ENCODE results near the gene COQ2. TPM values are rescaled to one million over a fixed set of nuclear protein-coding genes. Genes with fewer than 3 reads are reported as not detected.
A peak's percentile ranks its signal among the peaks of the same experiment; 100 is the strongest.

The COQ2 gene
- total and polyA plus RNA-seq, 5 donors from 2014 or later, result 3.9 to 8.8 (median 7.9) TPM

- peak in 1 of 3 donors; percentile 51 for DNase-seq
- ATAC-seq (ENCODE audit: low read depth in 2 of 2), result no peak
- Histone ChIP-seq H3K27me3 (ENCODE audit: control insufficient read depth, insufficient read depth, low read length) (no peaks in the 10 kb centered on the region), H3K9me3 (ENCODE audit: control insufficient read depth in 2 of 2, low read length in 2 of 2) (no peaks in the 10 kb centered on the region), H3K36me3 (ENCODE audit: control insufficient read depth, insufficient read depth, low read length) (peaks cover 58% of the 10 kb centered on the region), H3K27ac (ENCODE audit: insufficient read depth, low read length, poor library complexity, severe bottlenecking) (no peak overlapping the region), H3K4me1 (ENCODE audit: control insufficient read depth, insufficient read depth, low read length, poor library complexity, severe bottlenecking) (no peaks in the 10 kb centered on the region), H3K4me3 (ENCODE audit: low read depth, low read length) (no peak overlapping the region)
- Mint-ChIP-seq H3K27me3 (no peaks in the 10 kb centered on the region), H3K4me1 (peaks cover 13 to 27% (median 17%) of the 10 kb centered on the region in 4 donors), H3K4me3 (no peak overlapping the region), H3K9me3 (no peaks in the 10 kb centered on the region), H3K27ac (peak overlapping the region in 2 of 3 donors; percentile 63 to 81), H3K36me3 (peaks cover 57% of the 10 kb centered on the region)
Observed at GRCh38 chr4:83320548-83320947, 36.0 kb upstream of the COQ2 start.

GRCh38 chr4:83318666-83319065, 34.1 kb upstream of the COQ2 start:
- Mint-ChIP-seq H3K9me3 (no peaks in the 10 kb centered on the region), H3K27ac (peak overlapping the region in 2 of 3 donors; percentile 60 to 74), H3K4me1 (peaks cover 9 to 27% (median 11%) of the 10 kb centered on the region in 4 donors), H3K36me3 (peaks cover 56% of the 10 kb centered on the region), H3K27me3 (no peaks in the 10 kb centered on the region), H3K4me3 (no peak overlapping the region)
- Histone ChIP-seq H3K27me3 (ENCODE audit: control insufficient read depth, insufficient read depth, low read length) (no peaks in the 10 kb centered on the region), H3K9me3 (ENCODE audit: control insufficient read depth in 2 of 2, low read length in 2 of 2) (no peaks in the 10 kb centered on the region), H3K4me3 (ENCODE audit: low read depth, low read length) (no peak overlapping the region), H3K4me1 (ENCODE audit: control insufficient read depth, insufficient read depth, low read length, poor library complexity, severe bottlenecking) (no peaks in the 10 kb centered on the region), H3K27ac (ENCODE audit: insufficient read depth, low read length, poor library complexity, severe bottlenecking) (no peak overlapping the region), H3K36me3 (ENCODE audit: control insufficient read depth, insufficient read depth, low read length) (peaks cover 58% of the 10 kb centered on the region)
- ATAC-seq (ENCODE audit: low read depth in 2 of 2) (no peak), DNase-seq (no peak)

DNA sequence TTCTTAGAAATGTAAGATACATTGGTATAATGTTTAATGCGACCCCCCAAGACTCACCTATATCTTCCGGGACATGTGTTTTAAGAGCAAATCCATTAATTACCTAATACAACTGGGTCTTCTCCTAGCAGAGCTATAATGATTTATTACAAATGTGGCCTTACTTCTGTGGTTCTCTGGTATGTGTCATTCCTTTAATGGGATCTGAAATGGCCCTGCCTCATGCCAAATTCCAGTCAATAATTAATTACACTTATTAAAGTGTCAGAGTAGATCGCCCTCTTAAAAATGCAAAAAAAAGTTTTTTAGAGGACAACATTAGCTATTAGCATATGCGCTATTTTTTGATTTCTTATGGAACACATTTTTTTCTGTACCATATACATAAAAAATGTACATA, 33.1 kb upstream of the COQ2 start:
- peaks cover 56% of the 10 kb centered on the region for H3K36me3 Mint-ChIP-seq
- Histone ChIP-seq H3K27me3 (ENCODE audit: control insufficient read depth, insufficient read depth, low read length) (no peaks in the 10 kb centered on the region), H3K9me3 (ENCODE audit: control insufficient read depth in 2 of 2, low read length in 2 of 2) (no peaks in the 10 kb centered on the region), H3K4me1 (ENCODE audit: control insufficient read depth, insufficient read depth, low read length, poor library complexity, severe bottlenecking) (no peaks in the 10 kb centered on the region), H3K4me3 (ENCODE audit: low read depth, low read length) (no peak overlapping the region), H3K27ac (ENCODE audit: insufficient read depth, low read length, poor library complexity, severe bottlenecking) (no peak overlapping the region), H3K36me3 (ENCODE audit: control insufficient read depth, insufficient read depth, low read length) (peaks cover 53% of the 10 kb centered on the region)
- H3K27me3 Mint-ChIP-seq, result no peaks in the 10 kb centered on the region
- no peak overlapping the region for H3K4me3 Mint-ChIP-seq
- peaks cover 5 to 17% (median 6%) of the 10 kb centered on the region in 4 donors for H3K4me1 Mint-ChIP-seq
- ATAC-seq (ENCODE audit: low read depth in 2 of 2), result no peak
- H3K9me3 Mint-ChIP-seq, result no peaks in the 10 kb centered on the region
- DNase-seq, result no peak
- no peak overlapping the region for H3K27ac Mint-ChIP-seq

- Histone ChIP-seq H3K27me3 (ENCODE audit: control insufficient read depth, insufficient read depth, low read length) (no peaks in the 10 kb centered on the region), H3K9me3 (ENCODE audit: control insufficient read depth in 2 of 2, low read length in 2 of 2) (no peaks in the 10 kb centered on the region), H3K4me3 (ENCODE audit: low read depth, low read length) (no peak overlapping the region), H3K36me3 (ENCODE audit: control insufficient read depth, insufficient read depth, low read length) (peaks cover 50% of the 10 kb centered on the region), H3K27ac (ENCODE audit: insufficient read depth, low read length, poor library complexity, severe bottlenecking) (no peak overlapping the region), H3K4me1 (ENCODE audit: control insufficient read depth, insufficient read depth, low read length, poor library complexity, severe bottlenecking) (no peaks in the 10 kb centered on the region)
- DNase-seq (no peak), ATAC-seq (ENCODE audit: low read depth in 2 of 2) (no peak)
- Mint-ChIP-seq H3K4me1 (peaks cover 2 to 14% (median 5%) of the 10 kb centered on the region in 4 donors), H3K36me3 (peaks cover 54% of the 10 kb centered on the region), H3K27me3 (no peaks in the 10 kb centered on the region), H3K4me3 (no peak overlapping the region), H3K9me3 (no peaks in the 10 kb centered on the region), H3K27ac (no peak overlapping the region)
Observed at GRCh38 chr4:83316459-83317165, 32.0 kb upstream of the COQ2 start.

DNA sequence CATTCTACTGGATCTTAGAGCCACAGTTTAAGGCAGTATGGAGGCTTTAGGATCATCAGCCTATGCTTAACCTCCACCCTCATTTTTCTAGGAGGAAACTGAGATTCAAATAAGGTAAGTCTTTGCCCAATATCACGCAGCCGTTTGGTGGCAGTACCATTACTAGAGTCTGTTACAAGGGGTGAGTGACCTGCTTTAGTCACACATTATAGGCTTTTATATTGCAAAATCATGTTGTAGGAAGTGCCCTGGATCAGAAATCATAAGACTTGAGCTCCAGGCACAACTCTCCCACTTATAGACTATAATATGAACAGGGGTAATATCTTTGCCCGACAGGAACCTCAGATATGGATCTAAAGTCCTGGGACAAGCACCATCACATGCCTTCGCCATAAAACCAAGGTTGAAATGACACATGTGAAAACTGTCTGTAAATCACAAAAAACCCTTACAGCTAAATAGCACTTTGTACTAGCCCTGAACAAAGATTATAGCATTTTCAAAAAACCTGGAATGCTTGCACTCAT, 30.8 kb upstream of the COQ2 start:
- no peak overlapping the region for H3K27ac ChIP-seq (ENCODE audit: insufficient read depth, low read length, poor library complexity, severe bottlenecking)
- no peaks in the 10 kb centered on the region for H3K27me3 ChIP-seq (ENCODE audit: control insufficient read depth, insufficient read depth, low read length)
- H3K4me1 ChIP-seq (ENCODE audit: control insufficient read depth, insufficient read depth, low read length, poor library complexity, severe bottlenecking), result no peaks in the 10 kb centered on the region
- no peaks in the 10 kb centered on the region for H3K27me3 Mint-ChIP-seq
- H3K36me3 Mint-ChIP-seq, result peaks cover 50% of the 10 kb centered on the region
- no peak overlapping the region for H3K4me3 Mint-ChIP-seq
- peaks cover 47% of the 10 kb centered on the region for H3K36me3 ChIP-seq (ENCODE audit: control insufficient read depth, insufficient read depth, low read length)
- H3K9me3 Mint-ChIP-seq, result no peaks in the 10 kb centered on the region
- H3K9me3 ChIP-seq (ENCODE audit: control insufficient read depth in 2 of 2, low read length in 2 of 2), result no peaks in the 10 kb centered on the region
- H3K4me3 ChIP-seq (ENCODE audit: low read depth, low read length), result no peak overlapping the region
- H3K27ac Mint-ChIP-seq, result no peak overlapping the region
- H3K4me1 Mint-ChIP-seq, result peaks cover 0 to 8% (median 0%) of the 10 kb centered on the region in 4 donors
- no peak for DNase-seq
- ATAC-seq (ENCODE audit: low read depth in 2 of 2), result no peak

GRCh38 chr4:83308672-83309071, 24.1 kb upstream of the COQ2 start:
- Mint-ChIP-seq H3K27ac (no peak overlapping the region), H3K9me3 (no peaks in the 10 kb centered on the region), H3K4me1 (peaks cover 0 to 5% (median 0%) of the 10 kb centered on the region in 4 donors), H3K27me3 (no peaks in the 10 kb centered on the region), H3K36me3 (peaks cover 60% of the 10 kb centered on the region), H3K4me3 (no peak overlapping the region)
- ATAC-seq (ENCODE audit: low read depth in 2 of 2) (no peak), DNase-seq (no peak)
- no peak overlapping the region for H3K27ac ChIP-seq (ENCODE audit: insufficient read depth, low read length, poor library complexity, severe bottlenecking)
- H3K36me3 ChIP-seq (ENCODE audit: control insufficient read depth, insufficient read depth, low read length), result peaks cover 37% of the 10 kb centered on the region
- no peaks in the 10 kb centered on the region for H3K4me1 ChIP-seq (ENCODE audit: control insufficient read depth, insufficient read depth, low read length, poor library complexity, severe bottlenecking)
- no peaks in the 10 kb centered on the region for H3K27me3 ChIP-seq (ENCODE audit: control insufficient read depth, insufficient read depth, low read length)
- no peak overlapping the region for H3K4me3 ChIP-seq (ENCODE audit: low read depth, low read length)
- no peaks in the 10 kb centered on the region for H3K9me3 ChIP-seq (ENCODE audit: control insufficient read depth in 2 of 2, low read length in 2 of 2)

GRCh38 chr4:83307920-83308319, 23.3 kb upstream of the COQ2 start:
- Mint-ChIP-seq H3K9me3 (no peaks in the 10 kb centered on the region), H3K36me3 (peaks cover 56% of the 10 kb centered on the region), H3K4me3 (no peak overlapping the region), H3K27ac (no peak overlapping the region), H3K4me1 (peaks cover 0 to 5% (median 0%) of the 10 kb centered on the region in 4 donors), H3K27me3 (no peaks in the 10 kb centered on the region)
- Histone ChIP-seq H3K36me3 (ENCODE audit: control insufficient read depth, insufficient read depth, low read length) (peaks cover 36% of the 10 kb centered on the region), H3K27ac (ENCODE audit: insufficient read depth, low read length, poor library complexity, severe bottlenecking) (no peak overlapping the region), H3K4me1 (ENCODE audit: control insufficient read depth, insufficient read depth, low read length, poor library complexity, severe bottlenecking) (no peaks in the 10 kb centered on the region), H3K9me3 (ENCODE audit: control insufficient read depth in 2 of 2, low read length in 2 of 2) (no peaks in the 10 kb centered on the region), H3K27me3 (ENCODE audit: control insufficient read depth, insufficient read depth, low read length) (no peaks in the 10 kb centered on the region), H3K4me3 (ENCODE audit: low read depth, low read length) (no peak overlapping the region)
- no peak for DNase-seq
- no peak for ATAC-seq (ENCODE audit: low read depth in 2 of 2)

DNA sequence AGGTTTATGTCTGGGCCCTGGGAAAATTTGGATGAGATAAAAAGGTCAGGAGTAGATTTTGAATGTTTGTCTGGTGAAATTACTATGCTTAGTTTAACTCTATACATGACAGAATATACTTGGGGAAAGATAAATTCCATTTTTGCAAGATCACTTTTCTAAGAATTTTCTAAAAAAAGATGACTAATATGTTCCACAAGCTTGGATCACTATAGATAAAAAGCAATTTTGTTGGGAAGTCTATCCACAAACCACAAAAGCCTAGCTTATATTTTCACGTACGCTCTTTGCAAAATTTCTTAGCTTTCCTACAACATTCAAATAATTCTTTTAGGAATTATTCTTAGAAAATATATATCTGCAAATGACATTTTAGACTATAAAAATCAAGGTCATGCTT, 20.6 kb upstream of the COQ2 start:
- H3K9me3 Mint-ChIP-seq, result no peaks in the 10 kb centered on the region
- Histone ChIP-seq H3K27me3 (ENCODE audit: control insufficient read depth, insufficient read depth, low read length) (no peaks in the 10 kb centered on the region), H3K4me1 (ENCODE audit: control insufficient read depth, insufficient read depth, low read length, poor library complexity, severe bottlenecking) (no peaks in the 10 kb centered on the region), H3K27ac (ENCODE audit: insufficient read depth, low read length, poor library complexity, severe bottlenecking) (no peak overlapping the region), H3K4me3 (ENCODE audit: low read depth, low read length) (no peak overlapping the region), H3K36me3 (ENCODE audit: control insufficient read depth, insufficient read depth, low read length) (peaks cover 39% of the 10 kb centered on the region), H3K9me3 (ENCODE audit: control insufficient read depth in 2 of 2, low read length in 2 of 2) (no peaks in the 10 kb centered on the region)
- no peak overlapping the region for H3K27ac Mint-ChIP-seq
- ATAC-seq (ENCODE audit: low read depth in 2 of 2) (no peak), DNase-seq (no peak)
- no peak overlapping the region for H3K4me3 Mint-ChIP-seq
- H3K36me3 Mint-ChIP-seq, result peaks cover 48% of the 10 kb centered on the region
- H3K27me3 Mint-ChIP-seq, result no peaks in the 10 kb centered on the region
- peaks cover 0 to 5% (median 0%) of the 10 kb centered on the region in 4 donors for H3K4me1 Mint-ChIP-seq
